GM19238 (cell line): Measurements from ENCODE around the gene NOL9.

Source experiments
- DNase-seq: peaks from one replicate; pipeline ENCODE4 v3.0.0; 2011; ENCODE audit warnings: low spot score; ENCODE audit not compliant: insufficient read length

Gene NOL9

DNA sequence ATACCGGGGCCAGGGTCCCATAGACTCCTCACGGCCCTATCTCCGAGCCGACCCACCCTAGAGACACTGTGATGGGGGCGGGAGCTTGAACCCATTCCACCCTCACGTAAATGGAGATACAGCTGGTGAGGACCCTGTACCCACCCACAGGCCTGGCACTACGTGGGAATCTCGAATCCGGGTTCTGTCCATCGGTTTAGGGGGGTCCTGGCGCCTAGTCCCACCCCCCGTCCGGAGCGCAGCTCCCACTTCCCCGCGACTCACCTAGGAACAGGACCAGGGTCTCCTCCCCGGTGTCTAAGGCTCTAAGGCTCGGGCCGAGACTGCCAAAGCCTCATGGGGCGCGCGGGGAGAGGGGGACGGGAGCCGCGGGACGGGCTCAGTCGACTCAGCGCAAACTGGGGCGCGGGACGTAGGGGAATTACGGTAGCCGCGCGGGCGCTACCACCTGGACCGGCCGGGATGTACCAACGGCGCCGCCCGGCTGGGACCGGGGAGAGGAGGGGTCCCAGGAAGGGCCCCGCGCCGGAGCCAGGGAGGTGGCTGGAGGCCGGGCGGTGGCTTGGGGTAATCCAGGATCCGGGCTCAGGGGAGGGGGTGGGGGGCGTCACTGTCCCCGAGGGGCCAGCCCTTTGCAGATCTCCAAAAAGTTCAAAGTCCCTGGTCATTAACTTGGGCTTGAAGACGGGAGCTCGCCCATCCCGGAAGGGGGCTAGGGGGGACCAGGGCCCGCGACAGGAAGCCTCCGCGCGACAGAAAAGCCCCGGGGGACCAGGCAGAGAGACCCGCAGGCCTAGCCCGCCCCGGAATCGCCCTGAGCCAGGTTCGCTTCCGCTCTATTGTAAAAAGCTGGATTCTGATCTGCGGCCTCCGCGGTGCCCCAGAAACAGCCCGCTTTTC, 63.9 kb downstream of the NOL9 start:
- DNase-seq, result peak; percentile 80

- peak; percentile 97 for DNase-seq
These were observed 64.5 kb downstream of the NOL9 start for GRCh38 chr1:6489799-6490180.

DNA sequence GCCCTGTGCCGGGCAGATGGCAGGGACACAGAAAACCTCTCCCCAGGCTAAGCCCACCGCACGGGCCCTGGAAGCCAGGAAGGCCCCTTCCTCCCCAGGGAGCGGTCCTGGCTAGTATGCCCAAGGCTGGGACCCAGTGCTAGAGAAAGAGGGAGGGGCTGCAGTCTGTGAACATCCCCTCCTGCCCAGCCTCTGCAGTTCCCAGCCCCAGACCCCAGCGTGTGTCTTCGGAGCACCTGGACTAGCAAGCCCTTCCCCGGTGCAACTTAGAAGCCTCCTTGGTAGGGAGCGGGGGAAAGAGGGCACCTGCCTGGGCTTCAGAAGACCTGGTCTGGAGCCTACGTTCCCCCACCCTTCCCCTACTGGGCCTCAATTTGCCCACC, 64.9 kb downstream of the NOL9 start:
- no peak for DNase-seq

GRCh38 chr1:6488602-6489382, 65.5 kb downstream of the NOL9 start:
- no peak for DNase-seq

DNA sequence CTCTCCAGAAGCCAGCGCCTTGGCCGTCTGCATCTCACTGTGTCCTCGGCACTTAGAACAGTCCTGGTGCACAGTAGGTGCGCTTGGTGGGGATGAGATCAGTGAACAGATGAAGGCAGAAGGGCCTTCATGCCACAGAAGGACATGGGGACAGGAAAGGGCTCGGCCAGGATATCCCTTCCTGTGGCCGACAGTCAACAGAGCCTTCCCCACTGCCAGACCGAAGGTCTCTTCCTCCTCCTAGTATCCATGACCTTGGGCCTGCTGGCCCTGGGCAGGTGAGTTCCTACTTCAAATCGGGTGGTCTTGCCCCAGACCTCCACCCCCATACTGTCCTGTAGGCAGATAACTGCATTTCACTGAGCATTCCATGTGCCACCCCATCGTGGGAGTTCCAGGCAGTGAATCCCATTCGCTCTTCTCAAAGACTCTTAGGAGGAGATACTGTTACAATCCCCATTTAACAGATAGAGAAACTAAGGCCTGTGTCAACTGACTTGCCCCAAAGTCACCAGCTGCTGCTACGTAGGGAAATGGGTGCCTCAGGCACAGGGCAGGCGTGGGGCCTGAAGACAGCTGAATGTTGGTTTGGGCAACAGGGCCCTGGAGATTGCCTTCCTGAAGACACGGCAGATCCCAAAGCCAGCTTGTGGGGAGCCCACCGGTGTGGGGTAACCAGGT, 66.4 kb downstream of the NOL9 start:
- DNase-seq, result no peak

- peak; percentile 84 for DNase-seq
These were observed 67.8 kb downstream of the NOL9 start for GRCh38 chr1:6486433-6487011.

DNA sequence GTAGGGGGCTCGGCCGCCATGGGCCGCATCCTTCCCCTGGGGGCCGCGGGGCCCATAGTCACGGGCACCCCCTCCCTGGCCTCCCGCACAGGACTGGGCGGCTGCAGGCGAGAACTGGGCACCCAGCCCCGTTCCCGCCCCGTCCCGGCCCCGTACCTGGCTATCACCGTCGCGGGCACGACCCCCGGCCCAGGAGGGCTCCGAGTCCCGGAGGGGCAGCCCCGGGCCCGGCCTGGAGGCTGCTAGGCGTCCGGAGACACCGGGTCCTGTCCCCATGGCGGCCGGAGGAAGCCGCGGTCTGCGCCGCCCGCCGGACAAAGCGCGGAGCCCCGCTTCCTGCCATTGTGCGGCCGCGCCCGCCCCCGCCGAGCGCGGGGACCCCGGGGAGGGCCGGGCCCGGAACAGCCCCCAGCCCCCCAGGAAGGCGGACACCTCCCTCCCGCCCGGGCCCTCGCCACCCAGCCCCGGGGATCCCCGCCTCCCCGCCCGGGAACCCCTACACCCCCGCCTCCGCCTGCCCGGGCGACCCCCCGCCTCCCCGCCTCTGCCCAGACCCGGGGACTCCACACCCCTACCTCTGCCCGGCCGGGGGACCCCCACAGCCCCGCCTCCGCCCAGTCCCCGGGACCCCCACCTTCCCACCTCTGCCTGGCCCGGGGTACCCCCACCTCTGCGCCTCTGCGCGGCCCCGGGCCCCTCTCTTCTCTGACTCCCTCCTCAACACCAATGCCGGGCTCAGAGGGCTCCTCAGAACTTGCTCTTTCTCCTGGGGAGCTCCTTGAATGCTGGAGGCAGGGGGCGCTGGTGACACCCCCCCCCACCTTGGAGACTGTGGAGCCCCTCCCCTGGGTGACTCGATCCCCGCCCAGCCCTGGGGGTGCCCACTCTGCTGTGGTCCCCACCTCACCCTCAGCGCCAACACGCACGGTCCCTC, 68.9 kb downstream of the NOL9 start:
- no peak for DNase-seq

DNA sequence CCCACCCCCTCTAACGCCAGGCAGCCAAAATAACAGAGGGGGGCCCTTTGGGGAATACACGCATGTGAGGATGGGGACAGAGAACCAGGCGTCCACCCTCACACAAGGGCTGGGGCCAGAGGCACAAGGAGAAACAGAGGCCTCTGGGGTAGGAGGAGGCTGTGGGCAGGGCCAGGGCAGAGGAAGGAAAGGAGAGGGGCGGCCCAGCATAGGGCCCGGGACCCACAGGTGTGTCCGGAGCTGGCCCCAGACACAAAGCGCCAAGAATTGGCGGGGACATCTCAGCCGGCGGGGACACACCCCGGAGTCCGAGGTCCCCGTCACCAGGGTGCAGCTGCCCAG, 69.5 kb downstream of the NOL9 start:
- no peak for DNase-seq

- DNase-seq, result no peak
These were observed 70.6 kb downstream of the NOL9 start for GRCh38 chr1:6483761-6484117.

DNA sequence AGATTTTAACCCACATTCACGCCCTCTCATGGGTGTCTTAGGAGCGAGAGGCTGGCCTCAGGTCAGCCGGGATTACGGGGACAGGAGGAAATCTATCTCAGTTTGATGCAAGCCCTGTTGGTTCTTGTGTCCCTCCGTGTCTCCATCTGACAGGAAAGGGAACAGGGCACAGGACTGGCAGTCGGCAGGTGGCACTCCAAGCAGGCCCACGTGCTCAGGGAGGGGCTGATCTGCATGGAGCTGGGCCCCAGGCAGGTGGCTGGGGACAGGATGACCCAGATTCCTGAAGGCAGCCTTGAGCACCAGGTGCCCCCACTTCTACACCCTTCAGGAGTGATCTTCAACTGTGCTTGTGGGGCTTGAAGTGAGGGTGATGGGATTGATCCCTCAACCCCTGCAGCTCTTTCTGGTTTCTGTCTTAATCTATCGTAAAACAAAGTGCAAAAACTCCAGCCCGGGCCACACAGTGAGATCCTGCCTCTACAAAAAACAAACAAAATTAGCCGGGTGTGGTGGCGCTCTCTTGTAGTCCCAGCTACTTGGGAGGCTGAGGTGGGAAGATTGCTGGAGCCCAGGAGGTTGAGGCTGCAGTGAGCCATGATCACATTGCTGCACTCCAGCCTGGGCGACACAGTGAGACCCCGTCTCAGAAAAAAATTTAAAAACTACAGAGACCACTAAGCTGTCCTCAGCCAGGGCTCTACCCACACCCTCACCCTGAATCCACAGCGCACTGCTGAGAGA, 71.1 kb downstream of the NOL9 start:
- DNase-seq, result no peak

GRCh38 chr1:6481820-6482219, 72.5 kb downstream of the NOL9 start:
- DNase-seq, result no peak

- DNase-seq, result no peak
These were observed 77.1 kb downstream of the NOL9 start for GRCh38 chr1:6477039-6477820.

DNA sequence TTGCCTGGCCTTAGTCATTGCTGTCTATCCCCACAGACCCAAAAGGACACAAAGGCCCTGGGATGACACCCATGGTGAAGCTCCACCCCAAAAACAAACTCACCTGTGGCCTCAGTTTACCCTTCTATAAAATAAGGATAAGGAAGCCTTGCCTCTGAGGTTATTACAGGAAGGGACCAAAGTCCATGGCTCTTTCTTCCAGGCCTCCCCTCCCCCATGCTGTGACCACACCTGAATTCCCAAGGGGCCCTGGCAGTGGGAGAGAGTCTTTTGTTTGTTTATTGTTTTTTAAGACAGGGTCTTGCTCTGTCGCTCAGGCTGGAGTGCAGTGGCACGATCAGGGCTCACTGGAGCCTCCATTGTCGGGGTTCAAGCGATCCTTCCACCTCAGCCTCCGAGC, 77.8 kb downstream of the NOL9 start:
- no peak for DNase-seq

- peak; percentile 93 for DNase-seq
These were observed 78.8 kb downstream of the NOL9 start for GRCh38 chr1:6475381-6476133.

DNA sequence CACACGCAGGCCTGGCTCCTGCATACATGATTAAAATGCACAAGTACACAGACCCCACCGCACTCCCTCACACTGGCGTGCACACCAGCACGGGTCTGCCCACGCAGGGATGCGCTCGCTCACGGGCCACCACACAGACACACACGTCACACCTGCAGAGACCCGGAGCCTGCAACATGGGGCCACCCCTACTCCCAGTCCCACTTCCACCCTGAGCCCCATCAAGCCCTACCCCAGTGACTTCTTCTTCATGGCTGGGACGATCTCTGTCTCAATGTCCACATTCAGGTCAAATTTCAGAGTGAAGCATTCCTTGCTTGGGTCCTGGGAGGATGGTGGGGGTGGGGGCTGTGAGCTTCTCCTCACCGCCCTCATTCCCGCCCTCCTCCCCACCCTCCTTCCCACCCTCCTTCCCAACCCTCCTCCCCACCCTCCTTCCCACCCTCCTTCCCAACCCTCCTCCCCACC, 79.5 kb downstream of the NOL9 start:
- DNase-seq, result no peak

- no peak for DNase-seq
These were observed 80.1 kb downstream of the NOL9 start for GRCh38 chr1:6473974-6474814.

DNA sequence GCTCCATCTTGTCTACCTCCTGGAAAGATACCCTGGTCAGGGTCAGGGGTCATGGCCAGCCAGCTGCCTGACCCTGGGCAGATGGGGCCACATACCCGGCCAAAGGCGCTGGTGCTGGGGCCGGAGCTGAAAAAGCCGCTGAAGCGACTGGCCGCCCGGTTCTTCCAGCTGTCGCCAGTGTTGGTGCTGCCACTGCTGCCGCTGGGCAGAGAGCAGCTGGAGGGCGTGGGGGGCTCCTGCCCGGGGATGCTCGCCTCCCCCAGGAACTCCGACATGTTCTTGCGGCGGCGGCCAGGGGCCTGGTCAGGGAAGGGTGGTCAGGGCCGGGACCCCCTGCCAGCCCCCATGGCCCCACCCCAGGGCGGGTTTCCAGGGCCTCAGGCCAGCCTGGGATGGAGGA, 81.2 kb downstream of the NOL9 start:
- no peak for DNase-seq

GRCh38 chr1:6472391-6472790, 81.9 kb downstream of the NOL9 start:
- no peak for DNase-seq
